CD4-positive, alpha-beta T cell treated with Interleukin-15 for 1 hour (primary cell): Measurements from ENCODE around the gene ALOX15B.
A peak's percentile ranks its signal among the peaks of the same experiment; 100 is the strongest.

Experiments
- DNase-seq: peaks from one replicate; pipeline ENCODE4 v3.0.0-alpha.2; 2020

ALOX15B gene

GRCh38 chr17:8038954-8039610, at the start of gene ALOX15B:
Gene ALOX15B, plus strand, starts transcription at chr17:8039059. Its CDS starts 97 bp downstream, at chr17:8039156.
- DNase-seq, result no peak

- DNase-seq, result peak; percentile 85
Measured at GRCh38 chr17:7989781-7990655, 48.8 kb upstream of the ALOX15B start.

- DNase-seq, result no peak
Measured at GRCh38 chr17:7992516-7992915, 46.3 kb upstream of the ALOX15B start.

GRCh38 chr17:7992924-7993323, 45.9 kb upstream of the ALOX15B start:
- peak; percentile 62 for DNase-seq

- DNase-seq, result no peak
Measured at GRCh38 chr17:7993972-7994589, 44.8 kb upstream of the ALOX15B start.

- DNase-seq, result no peak
Measured at GRCh38 chr17:7995724-7996123, 43.1 kb upstream of the ALOX15B start.

GRCh38 chr17:7997186-7997585, 41.7 kb upstream of the ALOX15B start:
- DNase-seq, result no peak

GRCh38 chr17:8001976-8002720, 36.7 kb upstream of the ALOX15B start, which contains the start of gene GUCY2D:
Gene GUCY2D, plus strand, starts transcription at chr17:8002615. Its CDS starts 433 bp downstream, at chr17:8003048.
- no peak for DNase-seq

GRCh38 chr17:8002721-8003593, 35.9 kb upstream of the ALOX15B start:
- DNase-seq, result no peak

GRCh38 chr17:8003594-8004181, 35.2 kb upstream of the ALOX15B start:
- DNase-seq, result no peak

GRCh38 chr17:8004899-8005298, 34.0 kb upstream of the ALOX15B start:
- DNase-seq, result no peak

GRCh38 chr17:8005357-8005756, 33.5 kb upstream of the ALOX15B start:
- no peak for DNase-seq

GRCh38 chr17:8005967-8006730, 32.7 kb upstream of the ALOX15B start:
- no peak for DNase-seq

GRCh38 chr17:8006836-8007680, 31.8 kb upstream of the ALOX15B start:
- DNase-seq, result no peak

- no peak for DNase-seq
Measured at GRCh38 chr17:8007836-8008235, 31.0 kb upstream of the ALOX15B start.

- DNase-seq, result no peak
Measured at GRCh38 chr17:8012045-8012580, 26.7 kb upstream of the ALOX15B start.

- no peak for DNase-seq
Measured at GRCh38 chr17:8012996-8013640, 25.7 kb upstream of the ALOX15B start.

GRCh38 chr17:8013731-8014557, 24.9 kb upstream of the ALOX15B start:
- no peak for DNase-seq
